ENCODE data around the gene CLDN4. TPM values are rescaled to one million over a fixed set of nuclear protein-coding genes. Genes with fewer than 3 reads are reported as not detected.

Gene CLDN4
- total RNA-seq, 2 experiments from 2014 or later = 0.05 to 0.14 TPM

GRCh38 chr7:73801577-73801976 is 29.2 kb upstream of the CLDN4 start:
- no peaks in the 10 kb centered on the region for H3K9me3 Mint-ChIP-seq
- H3K27me3 Mint-ChIP-seq = peaks cover 10% of the 10 kb centered on the region
- TF ChIP-seq CTCF (IDR thresholded peaks at IDR 0.05) = no peak
- H3K9me3 ChIP-seq (ENCODE audit: control insufficient read depth in 1 of 2, insufficient read depth in 1 of 2, low read length in 2 of 2) = no peaks in the 10 kb centered on the region
- CTCF ChIA-PET = no interaction called here
- H3K36me3 ChIP-seq (ENCODE audit: insufficient read depth, low read length) = no peaks in the 10 kb centered on the region
- no peak overlapping the region for H3K4me3 Mint-ChIP-seq
- H3K27ac Mint-ChIP-seq = no peak overlapping the region
- ATAC-seq (ENCODE audit: poor library complexity) (no peak), DNase-seq (no peak)
- POLR2A ChIA-PET = no interaction called here
- no peak overlapping the region for H3K27ac ChIP-seq (ENCODE audit: low read depth in 1 of 2, low read length in 2 of 2)
- no peaks in the 10 kb centered on the region for H3K27me3 ChIP-seq (ENCODE audit: control insufficient read depth in 1 of 2, insufficient read depth in 2 of 2, low read length in 2 of 2)
- intact Hi-C loops (cut with DNase I, micrococcal nuclease) = no loop called here
- no peak overlapping the region for H3K4me3 ChIP-seq (ENCODE audit: low read length)
- H3K4me1 ChIP-seq (ENCODE audit: insufficient read depth, low read length) = no peaks in the 10 kb centered on the region
- H3K4me1 Mint-ChIP-seq (ENCODE audit: low read depth) = no peaks in the 10 kb centered on the region
- no peaks in the 10 kb centered on the region for H3K36me3 Mint-ChIP-seq (ENCODE audit: low read depth)

GRCh38 chr7:73802459-73802858 is 28.3 kb upstream of the CLDN4 start:
- no peaks in the 10 kb centered on the region for H3K9me3 Mint-ChIP-seq
- POLR2A ChIA-PET = no interaction called here
- ATAC-seq (ENCODE audit: poor library complexity) (no peak), DNase-seq (no peak)
- intact Hi-C loops (cut with DNase I, micrococcal nuclease) = no loop called here
- H3K4me1 ChIP-seq (ENCODE audit: insufficient read depth, low read length) = no peaks in the 10 kb centered on the region
- no peak for TF ChIP-seq CTCF (IDR thresholded peaks at IDR 0.05)
- H3K4me1 Mint-ChIP-seq (ENCODE audit: low read depth) = no peaks in the 10 kb centered on the region
- H3K36me3 ChIP-seq (ENCODE audit: insufficient read depth, low read length) = no peaks in the 10 kb centered on the region
- H3K27ac Mint-ChIP-seq = no peak overlapping the region
- no peaks in the 10 kb centered on the region for H3K27me3 ChIP-seq (ENCODE audit: control insufficient read depth in 1 of 2, insufficient read depth in 2 of 2, low read length in 2 of 2)
- H3K4me3 Mint-ChIP-seq = no peak overlapping the region
- H3K36me3 Mint-ChIP-seq (ENCODE audit: low read depth) = no peaks in the 10 kb centered on the region
- no peak overlapping the region for H3K4me3 ChIP-seq (ENCODE audit: low read length)
- H3K27ac ChIP-seq (ENCODE audit: low read depth in 1 of 2, low read length in 2 of 2) = no peak overlapping the region
- CTCF ChIA-PET = no interaction called here
- no peaks in the 10 kb centered on the region for H3K9me3 ChIP-seq (ENCODE audit: control insufficient read depth in 1 of 2, insufficient read depth in 1 of 2, low read length in 2 of 2)
- peaks cover 10% of the 10 kb centered on the region for H3K27me3 Mint-ChIP-seq

GRCh38 chr7:73809467-73809951 is 21.3 kb upstream of the CLDN4 start:
- peaks cover 4% of the 10 kb centered on the region for H3K4me1 ChIP-seq (ENCODE audit: insufficient read depth, low read length)
- H3K9me3 ChIP-seq (ENCODE audit: control insufficient read depth in 1 of 2, insufficient read depth in 1 of 2, low read length in 2 of 2) = peaks cover 11 to 21% of the 10 kb centered on the region in 2 experiments
- intact Hi-C loops (cut with DNase I, micrococcal nuclease) = no loop called here
- no peaks in the 10 kb centered on the region for H3K36me3 ChIP-seq (ENCODE audit: insufficient read depth, low read length)
- peaks cover 0 to 4% of the 10 kb centered on the region in 2 experiments for H3K27me3 ChIP-seq (ENCODE audit: control insufficient read depth in 1 of 2, insufficient read depth in 2 of 2, low read length in 2 of 2)
- no peaks in the 10 kb centered on the region for H3K4me1 Mint-ChIP-seq (ENCODE audit: low read depth)
- DNase-seq (no peak), ATAC-seq (ENCODE audit: poor library complexity) (no peak)
- no peak overlapping the region for H3K4me3 Mint-ChIP-seq
- H3K36me3 Mint-ChIP-seq (ENCODE audit: low read depth) = no peaks in the 10 kb centered on the region
- no peak overlapping the region for H3K4me3 ChIP-seq (ENCODE audit: low read length)
- H3K27ac Mint-ChIP-seq = no peak overlapping the region
- ChIA-PET POLR2A (no interaction called here), CTCF (no interaction called here)
- no peak overlapping the region for H3K27ac ChIP-seq (ENCODE audit: low read depth in 1 of 2, low read length in 2 of 2)
- no peaks in the 10 kb centered on the region for H3K9me3 Mint-ChIP-seq
- H3K27me3 Mint-ChIP-seq = peaks cover 12% of the 10 kb centered on the region
- no peak for TF ChIP-seq CTCF (IDR thresholded peaks at IDR 0.05)
